Measurements from ENCODE around the gene CAMTA1. TPM values are rescaled to one million over a fixed set of nuclear protein-coding genes. Genes with fewer than 3 reads are reported as not detected.

CAMTA1 gene
- total RNA-seq, 2 donors from 2014 or later: 100 to 102 TPM

GRCh38 chr1:7113136-7113535 lies 327.9 kb downstream of the CAMTA1 start:
- no peak for TF ChIP-seq POLR2A (IDR thresholded peaks at IDR 0.05)
- H3K27ac ChIP-seq: no peak overlapping the region
- no peaks in the 10 kb centered on the region for H3K36me3 ChIP-seq
- no peak overlapping the region for H3K4me3 ChIP-seq
- no peaks in the 10 kb centered on the region for H3K4me1 ChIP-seq (replicated peaks)
- DNase-seq (ENCODE audit: low spot score): no peak
- 90% methylated on average over 8 of the region's 8 CpGs for WGBS
- intact Hi-C loops (cut with DNase I): no loop called here
- H3K9me3 ChIP-seq: no peaks in the 10 kb centered on the region
- peaks cover 2% of the 10 kb centered on the region for H3K27me3 ChIP-seq (replicated peaks; ENCODE audit: insufficient read depth)

GRCh38 chr1:7113822-7114221 lies 328.6 kb downstream of the CAMTA1 start:
- peaks cover 2% of the 10 kb centered on the region for H3K27me3 ChIP-seq (replicated peaks; ENCODE audit: insufficient read depth)
- H3K36me3 ChIP-seq: no peaks in the 10 kb centered on the region
- intact Hi-C loops (cut with DNase I): no loop called here
- H3K4me1 ChIP-seq (replicated peaks): no peaks in the 10 kb centered on the region
- TF ChIP-seq POLR2A (IDR thresholded peaks at IDR 0.05): no peak
- no peak for TF ChIP-seq POLR2AphosphoS5 (IDR thresholded peaks at IDR 0.05)
- no peak for TF ChIP-seq CTCF (IDR thresholded peaks at IDR 0.05)
- WGBS: 75% methylated on average over 6 of the region's 6 CpGs
- DNase-seq (ENCODE audit: low spot score): no peak
- no peak overlapping the region for H3K27ac ChIP-seq
- H3K4me3 ChIP-seq: no peak overlapping the region
- H3K9me3 ChIP-seq: no peaks in the 10 kb centered on the region

GRCh38 chr1:7116001-7116400 lies 330.7 kb downstream of the CAMTA1 start:
- intact Hi-C loops (cut with DNase I): no loop called here
- no peak overlapping the region for H3K27ac ChIP-seq
- 91% methylated on average over 3 of the region's 3 CpGs for WGBS
- no peaks in the 10 kb centered on the region for H3K9me3 ChIP-seq
- H3K4me1 ChIP-seq (replicated peaks): no peaks in the 10 kb centered on the region
- DNase-seq (ENCODE audit: low spot score): no peak
- H3K27me3 ChIP-seq (replicated peaks; ENCODE audit: insufficient read depth): no peaks in the 10 kb centered on the region
- no peak overlapping the region for H3K4me3 ChIP-seq
- no peak for TF ChIP-seq POLR2A (IDR thresholded peaks at IDR 0.05)
- no peaks in the 10 kb centered on the region for H3K36me3 ChIP-seq

GRCh38 chr1:7117399-7118281 lies 332.4 kb downstream of the CAMTA1 start:
- DNase-seq (ENCODE audit: low spot score): no peak
- no peak for TF ChIP-seq POLR2A (IDR thresholded peaks at IDR 0.05)
- TF ChIP-seq POLR2AphosphoS5 (IDR thresholded peaks at IDR 0.05): no peak
- no peak for TF ChIP-seq CTCF (IDR thresholded peaks at IDR 0.05)
- intact Hi-C loops (cut with DNase I): no loop called here
- Histone ChIP-seq H3K36me3 (no peaks in the 10 kb centered on the region), H3K27ac (no peak overlapping the region), H3K27me3 (replicated peaks; ENCODE audit: insufficient read depth) (no peaks in the 10 kb centered on the region), H3K4me1 (replicated peaks) (no peaks in the 10 kb centered on the region), H3K4me3 (no peak overlapping the region), H3K9me3 (no peaks in the 10 kb centered on the region)
- 12% methylated on average over 13 of the region's 13 CpGs for WGBS

- TF ChIP-seq POLR2AphosphoS5 (IDR thresholded peaks at IDR 0.05) (no peak), POLR2A (IDR thresholded peaks at IDR 0.05) (no peak), CTCF (IDR thresholded peaks at IDR 0.05) (no peak)
- Histone ChIP-seq H3K27ac (no peak overlapping the region), H3K9me3 (no peaks in the 10 kb centered on the region), H3K4me1 (replicated peaks) (no peaks in the 10 kb centered on the region), H3K4me3 (no peak overlapping the region), H3K36me3 (no peaks in the 10 kb centered on the region), H3K27me3 (replicated peaks; ENCODE audit: insufficient read depth) (no peaks in the 10 kb centered on the region)
- intact Hi-C loops (cut with DNase I): no loop called here
- DNase-seq (ENCODE audit: low spot score): no peak
- 74% methylated on average over 7 of the region's 7 CpGs for WGBS
Measured at GRCh38 chr1:7119156-7119555, 333.9 kb downstream of the CAMTA1 start.

Data from prostate gland (tissue), 2 donors.